Small intestine (tissue), 7 donors: ENCODE results near the gene PLAAT5. TPM values are rescaled to one million over a fixed set of nuclear protein-coding genes. Genes with fewer than 3 reads are reported as not detected.
"Not testable (repeated sequence)": the region's sequence is repeated elsewhere in the genome, so short reads cannot be mapped to it uniquely, and the experiment has no call there.

ENCODE experiments used
- DNase-seq, 2 donors: peaks; one replicate each; pipeline versions ENCODE4 v3.0.0 to v3.0.0-alpha.2; 2013
- FAIRE-seq: peaks from 2 replicates; lab custom pipeline; 2012; peaks lifted over from hg19 to GRCh38; lab: Jason Lieb, UNC
- H3K27ac ChIP-seq, 3 donors: one replicate each; pipeline ENCODE4 v1.5.1; 2013; ENCODE audit warnings: low read length in 2 of 3, mild to moderate bottlenecking in 2 of 3, control low read depth in 1 of 3, inconsistent platforms in 1 of 3, low read depth in 1 of 3, moderate library complexity in 1 of 3
- H3K27me3 ChIP-seq, 3 donors: one replicate each; pipeline ENCODE4 v1.6.1; 2013; ENCODE audit warnings: low read length in 3 of 3, inconsistent platforms in 1 of 3; ENCODE audit not compliant: control insufficient read depth in 3 of 3, insufficient read depth in 3 of 3
- H3K36me3 ChIP-seq, 3 donors: one replicate each; pipeline ENCODE4 v1.6.1; 2013; ENCODE audit warnings: low read length in 3 of 3, inconsistent platforms in 1 of 3, low read depth in 1 of 3, mild to moderate bottlenecking in 1 of 3, moderate library complexity in 1 of 3; ENCODE audit not compliant: control insufficient read depth in 3 of 3, insufficient read depth in 2 of 3
- H3K4me1 ChIP-seq, 3 donors: one replicate each; pipeline ENCODE4 v1.6.1; 2013; ENCODE audit warnings: low read length in 2 of 3, inconsistent platforms in 1 of 3, low read depth in 1 of 3, mild to moderate bottlenecking in 1 of 3, moderate library complexity in 1 of 3; ENCODE audit not compliant: control insufficient read depth in 3 of 3, insufficient read depth in 2 of 3
- H3K4me3 ChIP-seq, 3 donors: one replicate each; pipeline ENCODE4 v1.5.1; 2013; ENCODE audit warnings: low read length in 3 of 3, control low read depth in 1 of 3, inconsistent platforms in 1 of 3, low read depth in 1 of 3, mild to moderate bottlenecking in 1 of 3, moderate library complexity in 1 of 3
- H3K9me3 ChIP-seq, 2 donors: one replicate each; pipeline ENCODE4 v1.6.1; 2013; ENCODE audit warnings: low read depth in 1 of 2, low read length in 1 of 2; ENCODE audit not compliant: control insufficient read depth in 2 of 2, insufficient read depth in 1 of 2
- WGBS, 3 donors: extraction: QIAGEN DNeasy Blood & Tissue Kit; methylation state at CpG; one replicate each; pipeline ENCODE4 v1.1.7; 2013; 5-methylcytosine and 5-hydroxymethylcytosine counted together
- polyA plus RNA-seq, 4 donors: library from polyadenylated mRNA; stranded (reverse) in 3 of 4; unstranded in 1 of 4; fragments of 200-250 nt in 3 of 4; fragments of 120-200 nt in 1 of 4; gene quantifications; one replicate each; pipeline versions ENCODE4 v1.2.1 to v1.2.3, GENCODE V29; 2013
- donor health status: healthy with polysubstance abuse.
- donor health status: control.
- donor health status: control.
- donor health status: Bipolar disorder and iron deficiency.
- donor health status: healthy.

PLAAT5 gene
- polyA plus RNA-seq, 4 donors, result 0.09 to 2.7 (median 1.00) TPM; not detected in 1

GRCh38 chr11:63430731-63431130, 60.2 kb downstream of the PLAAT5 start:
- not testable (repeated sequence) for H3K27ac ChIP-seq, H3K4me1 ChIP-seq, H3K36me3 ChIP-seq, DNase-seq, H3K9me3 ChIP-seq, FAIRE-seq, H3K27me3 ChIP-seq, H3K4me3 ChIP-seq
- 53 to 77% (median 73%) methylated on average over 2 of the region's 2 CpGs for WGBS, 3 donors

GRCh38 chr11:63427971-63428508, 62.9 kb downstream of the PLAAT5 start:
- H3K9me3 ChIP-seq, result peaks cover 0 to 3% of the 10 kb centered on the region in 2 donors
- 74 to 90% (median 79%) methylated on average over 2 of the region's 2 CpGs for WGBS, 3 donors
- H3K27ac ChIP-seq, result no peak overlapping the region
- H3K36me3 ChIP-seq, result no peaks in the 10 kb centered on the region
- DNase-seq (no peak), FAIRE-seq (no peak)
- peaks cover 0 to 4% (median 0%) of the 10 kb centered on the region in 3 donors for H3K27me3 ChIP-seq
- H3K4me3 ChIP-seq, result no peak overlapping the region
- H3K4me1 ChIP-seq, result no peaks in the 10 kb centered on the region

- DNase-seq (no peak), FAIRE-seq (no peak)
- H3K36me3 ChIP-seq, result no peaks in the 10 kb centered on the region
- WGBS, 3 donors, result 42 to 87% (median 85%) methylated on average over 2 of the region's 2 CpGs
- H3K4me3 ChIP-seq, result no peak overlapping the region
- H3K9me3 ChIP-seq, result peaks cover 0 to 2% of the 10 kb centered on the region in 2 donors
- H3K4me1 ChIP-seq, result no peaks in the 10 kb centered on the region
- no peak overlapping the region for H3K27ac ChIP-seq
- H3K27me3 ChIP-seq, result peaks cover 0 to 4% (median 0%) of the 10 kb centered on the region in 3 donors
These were observed 73.7 kb downstream of the PLAAT5 start for GRCh38 chr11:63417174-63417852.

Other genes starting within 250 kb of the PLAAT5 start
- gene SLC22A25, start 247.6 kb downstream of the PLAAT5 start, polyA plus RNA-seq, result under 1 TPM in 1 of 4 donors, not detected in 3; 0.01 TPM
- gene SLC22A9, start 121.4 kb downstream of the PLAAT5 start, polyA plus RNA-seq, result under 1 TPM in 1 of 4 donors, not detected in 3; 0.09 TPM
- 1 to 10 TPM in 1 of 4 donors, under 1 TPM in 1, not detected in 2; 0.09 to 5.5 TPM for gene LGALS12, start 14.9 kb upstream of the PLAAT5 start, polyA plus RNA-seq
- gene PLAAT4, start 45.6 kb upstream of the PLAAT5 start, polyA plus RNA-seq, result 100 to 1,000 TPM in 2 of 4 donors, 10 to 100 TPM in 2; 10.8 to 360 (median 165) TPM
- gene PLAAT2, start 72.2 kb upstream of the PLAAT5 start, polyA plus RNA-seq, result 100 to 1,000 TPM in 2 of 4 donors, 10 to 100 TPM in 1, not detected in 1; 35.6 to 447 (median 141) TPM
- 10 to 100 TPM in 3 of 4 donors, 1 to 10 TPM in 1; 2.6 to 55.7 (median 30.4) TPM for gene PLAAT3, start 123.3 kb upstream of the PLAAT5 start, polyA plus RNA-seq
- 10 to 100 TPM in 1 of 4 donors, 1 to 10 TPM in 3; 4.6 to 11.6 (median 8.3) TPM for gene ATL3, start 180.2 kb upstream of the PLAAT5 start, polyA plus RNA-seq
- 100 to 1,000 TPM in 1 of 4 donors, 10 to 100 TPM in 3; 27.3 to 101 (median 69.5) TPM for gene RTN3, start 190.3 kb upstream of the PLAAT5 start, polyA plus RNA-seq